Neutrophil (primary cell): ENCODE measurements around the gene EPHA8.

Source experiments
- H3K27ac ChIP-seq: fragments of 200-600 bp; sonication (generic); 2 replicates; pipeline ENCODE4 v1.5.1; 2016; ENCODE audit warnings: mild to moderate bottlenecking, moderate library complexity
- H3K27me3 ChIP-seq: fragments of 200-600 bp; sonication (generic); 2 replicates; pipeline ENCODE4 v1.6.0; 2016; ENCODE audit warnings: mild to moderate bottlenecking
- H3K36me3 ChIP-seq: fragments of 200-600 bp; sonication (generic); 2 replicates; pipeline ENCODE4 v1.5.1; 2017
- H3K4me1 ChIP-seq, 2 experiments: fragments of 200-600 bp in 1 of 2; sonication (generic) in 1 of 2; 1 replicate in 1 of 2; 2 replicates in 1 of 2; pipeline versions ENCODE4 v1.5.1 to v1.6.1; 2013 to 2016; ENCODE audit warnings: low read depth in 1 of 2, low read length in 1 of 2, mild to moderate bottlenecking in 1 of 2, moderate library complexity in 1 of 2; ENCODE audit not compliant: control insufficient read depth in 1 of 2, insufficient read depth in 1 of 2
- H3K4me3 ChIP-seq, 2 experiments: fragments of 200-600 bp in 1 of 2; sonication (generic) in 1 of 2; 1 replicate in 1 of 2; 2 replicates in 1 of 2; pipeline ENCODE4 v1.5.1; 2013 to 2016; ENCODE audit warnings: low read depth in 1 of 2, low read length in 1 of 2, mild to moderate bottlenecking in 1 of 2, moderate library complexity in 1 of 2
- H3K9me3 ChIP-seq: fragments of 200-600 bp; sonication (generic); 2 replicates; pipeline ENCODE4 v1.5.1; 2016
- TF ChIP-seq, protein P1 (sequence below): fragments of 200-600 bp; sonication (generic); IDR thresholded peaks from 2 replicates; pipeline ENCODE4 v1.5.1; 2016; ENCODE audit warnings: antibody characterized with exemption

The EPHA8 gene

DNA sequence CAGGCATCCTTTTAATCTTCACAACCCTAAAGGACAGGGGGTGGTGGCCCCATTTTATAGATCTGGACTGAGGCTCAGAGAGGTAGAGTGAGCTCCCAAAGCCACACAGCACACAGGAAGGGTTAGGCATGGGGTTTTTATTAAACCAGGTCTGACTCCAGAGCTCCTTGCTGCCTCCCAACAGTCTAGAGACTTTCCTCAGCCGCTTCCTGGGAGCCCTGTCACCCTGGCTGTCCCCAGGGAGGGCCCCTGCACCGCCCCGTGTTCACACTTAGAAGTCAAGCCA lies 8.0 kb upstream of the EPHA8 start:
- TF ChIP-seq, protein P1, sequence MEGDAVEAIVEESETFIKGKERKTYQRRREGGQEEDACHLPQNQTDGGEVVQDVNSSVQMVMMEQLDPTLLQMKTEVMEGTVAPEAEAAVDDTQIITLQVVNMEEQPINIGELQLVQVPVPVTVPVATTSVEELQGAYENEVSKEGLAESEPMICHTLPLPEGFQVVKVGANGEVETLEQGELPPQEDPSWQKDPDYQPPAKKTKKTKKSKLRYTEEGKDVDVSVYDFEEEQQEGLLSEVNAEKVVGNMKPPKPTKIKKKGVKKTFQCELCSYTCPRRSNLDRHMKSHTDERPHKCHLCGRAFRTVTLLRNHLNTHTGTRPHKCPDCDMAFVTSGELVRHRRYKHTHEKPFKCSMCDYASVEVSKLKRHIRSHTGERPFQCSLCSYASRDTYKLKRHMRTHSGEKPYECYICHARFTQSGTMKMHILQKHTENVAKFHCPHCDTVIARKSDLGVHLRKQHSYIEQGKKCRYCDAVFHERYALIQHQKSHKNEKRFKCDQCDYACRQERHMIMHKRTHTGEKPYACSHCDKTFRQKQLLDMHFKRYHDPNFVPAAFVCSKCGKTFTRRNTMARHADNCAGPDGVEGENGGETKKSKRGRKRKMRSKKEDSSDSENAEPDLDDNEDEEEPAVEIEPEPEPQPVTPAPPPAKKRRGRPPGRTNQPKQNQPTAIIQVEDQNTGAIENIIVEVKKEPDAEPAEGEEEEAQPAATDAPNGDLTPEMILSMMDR: no peak
- Histone ChIP-seq H3K9me3 (no peaks in the 10 kb centered on the region), H3K27me3 (peaks cover 89% of the 10 kb centered on the region), H3K27ac (no peak overlapping the region), H3K36me3 (no peaks in the 10 kb centered on the region), H3K4me3 (no peak overlapping the region), H3K4me1 (no peaks in the 10 kb centered on the region)

DNA sequence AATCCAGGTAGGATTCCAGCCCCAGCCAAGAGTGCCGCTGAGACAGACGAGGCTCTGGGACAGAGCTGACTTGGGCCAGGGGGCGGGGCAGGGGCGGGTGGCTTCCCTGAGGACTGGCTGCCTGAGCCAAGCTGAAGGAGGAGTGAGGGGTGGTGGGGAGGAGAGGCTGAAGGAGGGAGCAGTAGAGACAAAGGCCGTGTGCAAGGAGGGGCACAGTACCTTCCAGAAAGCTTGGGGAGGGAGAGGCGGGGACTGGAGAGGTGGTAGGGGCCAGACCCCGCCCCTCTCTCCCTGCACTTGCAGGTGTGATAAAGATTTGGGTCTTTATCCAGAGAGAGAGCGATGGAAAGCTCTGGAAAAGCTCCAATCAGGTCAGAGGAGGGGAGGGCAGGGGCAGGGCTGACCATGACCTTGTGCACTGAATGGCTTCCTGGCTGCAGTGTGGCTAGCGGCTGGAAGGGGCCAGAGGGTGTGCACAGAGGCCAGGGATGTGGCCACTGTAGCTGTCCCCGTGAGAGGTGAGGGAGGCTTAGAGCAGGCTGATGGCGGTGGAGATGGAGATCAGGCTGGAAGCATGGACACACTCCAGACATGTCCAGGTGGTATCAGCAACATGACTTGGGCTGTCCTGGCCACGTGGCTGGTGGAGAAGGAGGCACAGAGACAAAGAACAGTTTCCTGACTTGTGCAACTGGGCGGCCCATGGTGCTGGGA lies 6.7 kb upstream of the EPHA8 start:
- no peaks in the 10 kb centered on the region for H3K4me1 ChIP-seq
- H3K9me3 ChIP-seq: no peaks in the 10 kb centered on the region
- H3K4me3 ChIP-seq: no peak overlapping the region
- H3K36me3 ChIP-seq: no peaks in the 10 kb centered on the region
- TF ChIP-seq, protein P1: no peak
- H3K27me3 ChIP-seq: peaks cover 96% of the 10 kb centered on the region
- no peak overlapping the region for H3K27ac ChIP-seq

DNA sequence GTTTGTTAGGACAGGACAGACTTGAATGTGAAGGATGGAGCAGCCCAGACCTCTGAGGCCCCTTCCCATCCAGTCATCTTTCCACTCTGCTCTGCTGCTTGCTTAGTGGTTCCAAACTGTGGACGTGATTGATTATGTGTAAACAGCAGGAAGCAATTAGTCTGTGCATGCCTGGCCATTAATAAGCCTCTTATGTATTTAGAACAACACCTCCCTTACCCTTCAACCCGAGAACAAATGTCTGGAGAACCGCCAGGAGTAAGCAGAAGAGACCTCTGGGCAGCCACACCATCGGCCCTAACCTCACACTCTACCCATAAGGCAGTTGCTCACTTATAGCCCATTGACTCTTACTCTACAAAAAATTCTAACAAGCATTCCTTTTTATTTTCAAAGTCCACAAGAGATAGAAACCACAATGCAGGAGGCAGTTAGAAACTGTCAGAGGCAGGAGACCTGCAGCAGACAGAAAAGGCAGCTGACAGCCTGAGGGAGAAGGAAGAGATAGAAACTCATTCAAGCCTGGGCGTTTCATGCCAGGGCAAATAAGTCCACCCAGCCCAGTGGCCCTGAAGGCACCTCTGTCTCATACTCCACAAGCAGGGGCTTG lies 5.8 kb upstream of the EPHA8 start:
- H3K4me3 ChIP-seq: no peak overlapping the region
- peaks cover 96% of the 10 kb centered on the region for H3K27me3 ChIP-seq
- H3K27ac ChIP-seq: no peak overlapping the region
- H3K36me3 ChIP-seq: no peaks in the 10 kb centered on the region
- H3K4me1 ChIP-seq: no peaks in the 10 kb centered on the region
- H3K9me3 ChIP-seq: no peaks in the 10 kb centered on the region
- TF ChIP-seq, protein P1: no peak

DNA sequence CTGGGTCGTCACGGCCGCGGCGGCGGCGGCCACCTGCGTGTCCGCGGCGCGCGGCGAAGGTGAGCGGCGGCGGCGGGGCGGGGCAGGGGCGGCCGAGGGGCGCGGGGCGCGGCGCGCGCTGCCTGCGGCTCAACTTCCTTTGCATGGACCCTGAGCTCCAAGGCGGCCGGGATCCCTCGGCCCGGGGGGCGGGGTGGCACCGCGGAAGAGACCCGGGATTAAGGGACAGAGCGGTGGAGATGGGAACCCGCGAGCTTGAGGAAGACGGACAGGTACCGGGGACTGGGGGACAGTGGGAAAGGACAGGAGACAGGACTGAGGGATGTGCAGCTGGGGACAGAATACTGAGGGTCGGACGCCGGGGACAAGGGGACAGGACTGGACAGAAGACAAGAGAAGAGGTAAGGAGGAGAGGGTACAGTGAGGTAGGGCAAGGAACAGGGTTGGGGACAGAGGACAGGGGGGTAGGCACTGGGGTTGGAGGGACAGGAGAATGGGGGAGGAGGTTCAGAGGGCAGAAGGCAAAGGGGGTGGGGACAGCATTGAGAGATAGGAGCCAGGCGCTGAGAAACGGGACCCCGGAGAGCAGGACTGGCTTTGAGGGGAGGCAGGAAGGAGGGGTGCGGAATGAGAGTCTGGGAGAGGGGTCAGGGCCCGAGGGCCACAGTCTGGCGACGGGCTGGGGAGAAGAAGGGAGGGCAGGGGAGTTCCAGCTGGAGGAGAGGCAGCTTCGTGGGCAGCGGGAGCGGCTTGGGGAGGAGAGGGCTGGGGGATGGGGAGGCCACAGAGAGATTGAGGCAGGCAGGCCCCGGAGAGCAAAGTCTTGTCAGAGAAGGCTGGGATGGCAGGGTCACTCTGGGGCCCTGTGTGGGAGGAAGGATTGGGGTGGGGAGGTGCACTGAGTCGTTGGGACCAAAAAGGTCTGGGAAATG lies 648 bp downstream of the EPHA8 start:
- H3K9me3 ChIP-seq: no peaks in the 10 kb centered on the region
- H3K27ac ChIP-seq: no peak overlapping the region
- H3K4me3 ChIP-seq: no peak overlapping the region
- peaks cover 82% of the 10 kb centered on the region for H3K27me3 ChIP-seq
- TF ChIP-seq, protein P1: no peak
- no peaks in the 10 kb centered on the region for H3K36me3 ChIP-seq
- H3K4me1 ChIP-seq: no peaks in the 10 kb centered on the region

DNA sequence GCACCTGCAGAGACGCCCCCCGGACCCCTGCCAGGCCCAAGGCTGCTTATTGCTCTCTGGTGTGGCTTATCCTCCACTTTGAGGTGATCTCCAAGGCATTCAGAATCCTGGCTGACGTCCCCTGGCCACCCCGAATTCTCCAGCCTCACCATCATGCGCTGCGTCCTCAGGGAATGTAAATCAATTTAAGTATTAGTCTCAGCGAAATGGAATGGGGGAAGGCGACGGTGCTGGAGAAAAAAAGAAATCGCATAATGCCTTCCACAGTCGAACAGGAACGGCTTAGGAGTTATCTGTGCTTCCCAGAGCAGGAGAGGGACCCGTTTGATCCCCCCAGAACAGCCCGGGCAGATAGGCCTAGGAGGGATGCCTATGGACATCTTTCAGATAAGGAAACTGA lies 2.9 kb downstream of the EPHA8 start:
- H3K4me1 ChIP-seq: no peaks in the 10 kb centered on the region
- no peaks in the 10 kb centered on the region for H3K9me3 ChIP-seq
- H3K27ac ChIP-seq: no peak overlapping the region
- TF ChIP-seq, protein P1: no peak
- H3K27me3 ChIP-seq: peaks cover 61% of the 10 kb centered on the region
- no peaks in the 10 kb centered on the region for H3K36me3 ChIP-seq
- no peak overlapping the region for H3K4me3 ChIP-seq
